GM18858 (cell line): ENCODE results near the gene DNMT1.
A peak's percentile ranks its signal among the peaks of the same experiment; 100 is the strongest.

ENCODE experiments used
- ATAC-seq: cut with Tn5 transposase; IDR thresholded peaks from one replicate; pipeline ENCODE4 v1.9.1; 2021; ENCODE audit not compliant: unreplicated experiment

Gene DNMT1

GRCh38 chr19:10100163-10100785, 94.5 kb downstream of the DNMT1 start:
- no peak for ATAC-seq

- no peak for ATAC-seq
These were observed 98.2 kb downstream of the DNMT1 start for GRCh38 chr19:10096615-10096963.

- ATAC-seq = peak; percentile 49
These were observed 98.7 kb downstream of the DNMT1 start for GRCh38 chr19:10095948-10096614.

DNA sequence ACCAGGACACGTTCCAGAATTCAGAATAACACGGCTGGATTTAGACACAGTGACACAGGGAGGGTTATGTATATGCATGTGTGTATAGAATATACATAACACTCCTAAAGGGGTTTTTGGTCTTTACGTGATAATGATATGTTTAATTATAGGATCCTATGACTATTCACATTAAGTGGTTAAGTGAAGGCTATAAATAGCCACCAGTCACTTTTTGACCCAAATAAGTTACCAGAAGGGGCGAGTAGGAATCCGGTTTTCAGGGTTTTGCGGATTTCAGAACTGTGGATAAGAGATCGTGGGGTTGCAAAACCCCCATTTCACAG, 99.2 kb downstream of the DNMT1 start:
- ATAC-seq = no peak

- ATAC-seq = no peak
These were observed 101.2 kb downstream of the DNMT1 start for GRCh38 chr19:10093295-10094186.

DNA sequence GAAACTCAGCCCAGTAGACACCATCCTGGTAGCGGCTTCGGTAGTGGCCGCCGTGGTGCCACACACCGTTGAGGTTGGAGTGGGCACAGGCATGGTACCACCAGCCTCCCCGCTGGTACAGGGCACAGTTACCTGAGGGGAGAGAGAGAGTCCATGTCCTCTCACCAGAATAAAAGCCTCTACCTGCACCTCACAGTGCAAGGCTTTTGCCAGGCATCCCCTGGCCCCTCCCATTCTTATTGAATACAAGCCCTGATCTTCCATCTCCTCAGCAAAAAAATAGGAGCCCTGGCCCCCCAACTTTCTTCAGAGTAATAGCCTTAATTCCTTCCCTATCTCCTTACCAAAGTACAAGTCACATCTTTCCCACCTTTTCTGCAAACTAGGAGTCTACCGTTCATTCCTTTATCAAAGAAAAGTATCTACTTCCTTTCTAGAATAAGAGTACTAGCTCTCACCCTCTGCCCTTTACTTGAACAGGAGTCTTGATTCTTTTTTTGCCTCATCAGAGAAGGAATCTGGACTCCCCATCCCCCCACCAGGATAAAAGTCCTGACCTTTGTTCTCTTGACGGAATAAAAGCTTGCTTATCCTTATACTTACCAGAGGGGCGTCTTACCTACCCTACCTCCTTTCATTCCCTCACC, 102.0 kb downstream of the DNMT1 start:
- ATAC-seq = no peak

GRCh38 chr19:10091895-10092641, 102.7 kb downstream of the DNMT1 start:
- ATAC-seq = no peak

GRCh38 chr19:10091370-10091687, 103.4 kb downstream of the DNMT1 start:
- ATAC-seq = no peak

- ATAC-seq = no peak
These were observed 104.9 kb downstream of the DNMT1 start for GRCh38 chr19:10089801-10090375.

- no peak for ATAC-seq
These were observed 105.7 kb downstream of the DNMT1 start for GRCh38 chr19:10088949-10089554.

- ATAC-seq = no peak
These were observed 107.3 kb downstream of the DNMT1 start for GRCh38 chr19:10087296-10088061.

DNA sequence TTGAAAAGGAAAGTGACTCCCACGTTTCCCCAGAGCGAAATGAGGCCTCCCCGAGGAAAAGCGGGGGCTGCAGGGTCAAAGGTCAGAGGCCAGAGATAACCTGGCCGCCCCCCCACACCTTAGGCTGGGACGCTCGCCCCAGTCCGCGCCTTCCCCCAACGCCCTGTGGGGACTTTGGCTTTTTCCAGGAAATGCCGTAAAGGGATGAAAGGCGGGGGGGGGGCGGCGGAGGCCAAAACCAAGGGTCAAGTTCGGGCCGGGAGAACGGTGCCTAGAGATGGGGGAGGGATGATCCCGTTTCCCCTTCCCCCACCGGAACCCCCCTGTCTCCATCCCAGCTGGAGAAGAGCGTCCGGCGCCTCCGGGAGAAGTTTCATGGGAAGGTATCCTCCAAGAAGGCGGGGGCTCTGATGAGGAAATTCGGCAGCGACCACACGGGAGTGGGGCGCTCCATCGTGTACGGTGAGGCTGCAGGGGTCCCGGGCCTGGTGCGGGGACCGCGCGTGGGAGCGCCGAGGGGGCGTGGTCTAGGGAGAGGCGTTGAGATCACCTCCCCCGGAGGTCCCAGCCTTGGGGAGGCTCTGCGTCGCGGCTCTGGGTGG, 108.1 kb downstream of the DNMT1 start:
- ATAC-seq = no peak

GRCh38 chr19:10085641-10086590, 108.8 kb downstream of the DNMT1 start, which contains the start of gene SHFL:
SHFL (plus strand) TSS chr19:10086317; CDS start chr19:10086428, 111 bp downstream.
- ATAC-seq = peak; percentile 66

DNA sequence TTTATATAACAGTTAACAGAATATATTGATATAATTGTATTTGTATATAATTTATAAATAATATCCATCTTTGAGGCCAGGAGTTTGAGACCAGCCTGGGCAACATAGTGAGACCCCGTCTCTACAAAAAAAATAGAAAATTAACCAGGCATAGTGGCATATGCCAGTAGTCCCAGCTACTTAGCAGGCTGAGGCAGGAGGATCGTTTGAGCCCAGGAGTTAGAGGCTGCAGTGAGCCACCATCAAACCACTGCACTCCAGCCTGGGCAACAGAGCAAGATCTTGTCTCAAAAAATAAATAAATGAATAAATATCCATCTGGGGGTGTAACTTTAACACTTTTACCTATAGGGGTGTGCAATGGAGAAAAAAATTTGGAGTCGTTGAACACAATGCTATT, 110.0 kb downstream of the DNMT1 start:
- ATAC-seq = no peak

- ATAC-seq = no peak
These were observed 110.8 kb downstream of the DNMT1 start for GRCh38 chr19:10083911-10084310.
